HG03378 (cell line): ENCODE results near the gene SMC5.
"Not testable (repeated sequence)": the region's sequence is repeated elsewhere in the genome, so short reads cannot be mapped to it uniquely, and the experiment has no call there.

ENCODE experiments used
- ATAC-seq: cut with Tn5 transposase; IDR thresholded peaks from one replicate; pipeline ENCODE4 v1.9.1; 2021; ENCODE audit warnings: mild to moderate bottlenecking, moderate library complexity; ENCODE audit not compliant: unreplicated experiment

SMC5 gene

GRCh38 chr9:70262948-70263347, 4.2 kb downstream of the SMC5 start:
- no peak for ATAC-seq

DNA sequence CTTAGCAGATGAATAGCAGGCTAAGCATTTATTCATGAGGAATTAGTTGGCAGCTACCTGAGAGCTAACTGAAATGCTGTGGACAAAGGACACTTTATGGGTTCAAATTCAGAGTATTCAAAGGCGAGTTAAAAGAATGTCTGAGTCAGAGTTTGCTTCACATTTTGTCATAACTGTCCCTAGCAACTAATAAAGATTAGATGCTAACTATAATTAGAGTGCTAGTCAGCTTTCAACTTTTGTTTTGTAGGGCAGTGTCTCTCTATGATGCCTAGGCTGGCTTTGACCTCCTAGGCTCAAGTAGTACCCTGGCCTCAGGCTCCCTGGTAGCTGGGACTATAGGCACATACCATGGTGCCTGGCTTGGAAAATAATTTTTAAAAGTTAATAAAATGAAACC, 4.6 kb downstream of the SMC5 start:
- ATAC-seq: no peak

DNA sequence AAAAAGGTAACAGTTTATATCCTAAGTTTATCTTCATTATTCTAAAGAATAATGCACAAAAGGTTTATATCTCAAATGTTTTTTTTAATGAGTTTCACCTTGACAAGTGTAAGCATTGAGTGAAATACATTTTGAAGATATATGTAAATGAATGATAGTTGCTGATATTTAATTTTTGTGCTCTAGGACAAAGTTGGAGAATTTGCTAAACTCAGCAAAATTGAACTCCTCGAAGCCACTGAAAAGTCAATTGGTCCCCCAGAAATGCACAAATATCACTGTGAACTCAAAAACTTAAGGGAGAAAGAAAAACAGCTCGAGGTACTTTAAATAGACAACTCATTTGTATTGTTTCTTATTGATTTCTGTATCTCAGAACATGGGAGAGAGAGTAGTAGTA, 19.5 kb downstream of the SMC5 start:
- no peak for ATAC-seq

GRCh38 chr9:70283848-70284247, 25.1 kb downstream of the SMC5 start:
- ATAC-seq: no peak

DNA sequence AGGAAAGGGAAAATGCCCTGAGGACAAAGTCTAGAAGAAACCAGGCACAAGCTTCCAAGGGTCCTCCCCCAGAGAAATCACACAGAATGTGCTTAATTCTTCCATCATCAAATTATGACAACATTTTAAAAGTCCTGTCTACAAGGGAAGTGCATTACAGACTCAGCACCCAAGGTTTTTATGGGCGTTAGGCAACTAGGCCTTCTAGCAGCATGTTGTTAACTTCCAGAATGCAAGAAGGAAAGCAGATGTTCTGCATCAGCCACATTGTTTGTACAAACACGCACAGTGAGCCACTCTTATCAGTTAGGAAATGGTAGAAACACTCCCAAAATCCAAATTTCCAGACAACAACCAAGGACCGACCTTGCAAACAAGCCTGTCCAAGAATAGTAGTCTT, 26.5 kb downstream of the SMC5 start:
- ATAC-seq: no peak

DNA sequence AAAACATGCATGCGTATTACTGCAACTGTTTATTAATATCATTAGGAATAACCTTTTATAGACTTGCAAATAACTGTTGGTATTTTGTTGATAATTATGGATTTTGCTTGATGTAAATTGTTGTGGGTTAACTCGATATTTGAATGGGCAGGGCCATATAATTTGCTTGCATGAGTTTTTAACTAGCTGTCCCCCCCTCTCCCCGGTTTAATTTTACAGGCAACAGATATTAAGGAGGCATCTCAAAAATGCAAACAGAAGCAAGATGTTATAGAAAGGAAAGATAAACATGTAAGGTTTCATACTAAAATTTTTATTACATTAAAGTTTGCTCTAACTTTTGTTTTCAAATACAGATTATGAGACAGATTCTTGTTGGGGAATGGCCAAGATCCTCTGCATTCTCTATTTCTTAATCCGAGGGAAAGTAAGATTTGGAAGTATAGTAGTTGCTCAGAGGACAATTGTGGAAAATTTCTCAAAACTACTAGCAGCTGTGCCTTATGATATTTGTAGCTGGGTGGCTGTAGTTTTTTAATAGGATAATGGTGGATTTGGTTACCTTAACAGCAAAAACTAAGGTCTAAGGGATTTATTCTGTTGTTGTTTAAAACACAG, 27.3 kb downstream of the SMC5 start:
- ATAC-seq: no peak

GRCh38 chr9:70290626-70291025, 31.8 kb downstream of the SMC5 start:
- ATAC-seq: no peak

DNA sequence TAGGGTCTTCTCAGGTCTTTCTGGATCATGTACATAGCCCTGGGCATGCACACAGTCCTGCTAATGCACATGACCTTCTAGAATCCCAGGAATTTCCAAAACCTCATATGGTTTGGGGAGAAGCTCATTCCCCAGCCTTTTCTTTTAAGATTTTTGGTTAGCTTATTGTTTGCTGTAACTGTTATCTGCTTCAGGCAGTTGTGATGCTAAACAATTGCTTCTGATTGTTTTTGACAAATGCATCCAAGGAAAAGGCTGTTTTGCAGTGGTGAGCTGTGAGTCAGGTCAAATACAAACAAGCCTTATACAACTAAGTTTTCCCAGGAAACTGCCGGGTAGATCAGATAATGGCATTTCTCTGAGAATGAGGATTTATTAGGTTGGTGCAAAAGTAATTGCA, 32.7 kb downstream of the SMC5 start:
- no peak for ATAC-seq

DNA sequence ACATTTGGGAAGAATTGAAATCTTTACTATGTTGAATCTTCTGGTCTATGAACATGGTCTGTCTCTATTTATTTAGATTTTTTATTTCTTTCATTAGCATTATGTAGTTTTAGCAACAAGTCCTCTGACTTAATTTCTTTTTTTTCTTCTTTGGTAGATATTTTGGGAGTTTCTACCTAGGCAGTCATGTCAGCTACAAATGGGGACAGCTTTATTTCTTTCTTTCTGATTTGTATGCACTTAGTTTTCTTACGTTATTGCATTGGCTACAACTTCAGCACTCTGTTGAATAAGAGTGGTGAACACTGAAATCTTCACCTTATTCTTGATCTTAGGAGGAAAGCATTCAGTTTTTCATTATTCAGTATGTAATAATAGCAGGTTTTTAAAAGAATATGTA, 33.5 kb downstream of the SMC5 start:
- no peak for ATAC-seq

- ATAC-seq: no peak
Measured at GRCh38 chr9:70293214-70293613, 34.4 kb downstream of the SMC5 start.

DNA sequence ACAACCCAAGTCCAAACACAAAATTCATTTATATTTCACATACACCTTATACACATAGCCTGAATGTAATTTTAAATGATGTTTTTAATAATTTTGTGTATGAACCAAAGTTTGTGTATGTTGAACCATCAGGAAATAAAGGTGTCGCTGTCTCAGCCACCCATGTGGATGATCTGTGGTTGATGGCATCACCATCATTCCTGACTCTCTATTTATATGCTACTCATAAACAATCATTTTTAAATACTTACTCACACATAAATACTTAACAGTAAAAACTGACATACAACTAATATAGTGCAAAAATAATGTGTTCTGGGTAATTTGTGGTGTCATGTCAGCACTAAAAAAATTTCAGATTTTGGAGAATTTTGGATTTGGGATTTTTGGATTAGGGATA, 38.4 kb downstream of the SMC5 start:
- no peak for ATAC-seq

DNA sequence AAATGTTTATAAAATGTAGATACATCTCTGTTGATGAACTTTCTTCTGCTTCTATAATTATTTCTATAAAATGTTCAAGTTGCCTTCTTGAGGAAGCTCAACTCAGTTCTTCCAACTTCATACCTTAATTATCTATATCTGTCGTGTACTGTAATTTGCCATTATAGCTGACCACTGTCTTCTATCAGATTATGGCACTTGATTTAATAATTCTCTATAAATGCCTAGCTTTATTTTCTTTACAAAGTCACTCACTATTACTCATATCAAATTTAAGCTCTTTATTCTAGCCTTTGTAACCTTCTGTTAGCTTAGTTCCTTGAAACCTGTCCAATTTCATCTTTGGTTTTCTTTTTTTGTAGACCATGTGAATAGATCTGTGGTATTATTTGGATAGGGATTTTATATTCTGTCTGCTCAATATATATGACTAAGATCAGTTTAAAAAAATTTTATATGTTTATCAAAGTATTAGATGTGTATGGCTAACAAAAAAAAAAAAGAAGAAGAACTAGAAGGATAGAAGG, 39.5 kb downstream of the SMC5 start:
- ATAC-seq: no peak

- no peak for ATAC-seq
Measured at GRCh38 chr9:70303268-70303667, 44.5 kb downstream of the SMC5 start.

GRCh38 chr9:70304810-70305209, 46.0 kb downstream of the SMC5 start:
- ATAC-seq: no peak

DNA sequence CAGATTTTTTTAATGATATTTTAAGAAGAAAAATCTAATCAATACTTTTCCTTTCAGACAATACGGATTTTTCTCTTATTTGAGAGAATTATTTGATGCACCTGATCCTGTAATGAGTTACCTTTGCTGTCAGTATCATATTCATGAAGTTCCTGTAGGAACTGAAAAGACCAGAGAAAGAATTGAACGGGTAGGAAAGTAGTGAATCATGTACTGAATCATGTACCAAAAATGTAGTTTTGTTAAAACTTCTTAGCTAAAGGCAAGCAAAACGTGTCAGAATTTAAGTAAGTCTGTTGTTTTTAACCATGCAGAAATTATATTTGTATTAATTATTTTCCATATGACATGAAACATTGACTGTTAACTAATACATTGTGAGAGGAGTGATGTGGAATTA, 56.6 kb downstream of the SMC5 start:
- ATAC-seq: no peak

GRCh38 chr9:70318002-70318401, 59.2 kb downstream of the SMC5 start:
- no peak for ATAC-seq

DNA sequence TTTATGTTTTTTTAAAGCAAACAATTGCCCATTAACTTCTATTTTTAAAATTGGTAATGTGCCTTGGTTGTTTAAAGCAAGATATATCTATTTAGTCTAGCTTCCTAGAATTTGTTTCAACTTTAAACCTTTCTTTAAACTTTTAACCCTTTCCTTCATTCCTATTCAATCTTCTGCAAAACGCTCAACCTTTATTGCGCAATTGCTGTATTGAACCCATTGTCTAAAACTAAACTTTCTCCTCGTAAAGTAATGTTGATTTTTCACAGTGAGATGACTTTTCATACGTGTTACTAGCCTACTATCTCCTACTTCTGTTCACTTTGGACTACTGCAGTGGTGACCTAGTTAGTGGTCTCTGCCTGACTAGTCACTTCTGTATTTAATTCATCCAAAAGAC, 63.3 kb downstream of the SMC5 start:
- ATAC-seq: no peak

DNA sequence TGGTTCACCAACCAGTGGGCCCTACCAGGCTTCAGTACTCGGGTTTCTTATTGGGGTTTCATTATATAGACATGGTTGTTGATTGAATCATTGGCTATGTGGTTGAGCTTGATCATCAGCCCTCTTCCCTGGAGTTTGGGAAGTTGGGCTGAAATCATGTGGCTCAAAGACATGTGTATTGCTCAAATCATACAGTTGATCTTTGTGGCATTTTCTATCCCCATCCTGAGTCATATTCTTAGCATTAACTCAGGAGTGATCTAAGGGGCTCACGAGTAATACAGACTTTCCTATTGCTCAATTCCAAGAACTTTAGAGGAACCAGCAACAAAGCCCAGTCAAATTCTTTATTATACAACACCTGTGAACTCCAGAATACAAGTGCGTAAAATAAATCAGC, 66.2 kb downstream of the SMC5 start:
- ATAC-seq: no peak

DNA sequence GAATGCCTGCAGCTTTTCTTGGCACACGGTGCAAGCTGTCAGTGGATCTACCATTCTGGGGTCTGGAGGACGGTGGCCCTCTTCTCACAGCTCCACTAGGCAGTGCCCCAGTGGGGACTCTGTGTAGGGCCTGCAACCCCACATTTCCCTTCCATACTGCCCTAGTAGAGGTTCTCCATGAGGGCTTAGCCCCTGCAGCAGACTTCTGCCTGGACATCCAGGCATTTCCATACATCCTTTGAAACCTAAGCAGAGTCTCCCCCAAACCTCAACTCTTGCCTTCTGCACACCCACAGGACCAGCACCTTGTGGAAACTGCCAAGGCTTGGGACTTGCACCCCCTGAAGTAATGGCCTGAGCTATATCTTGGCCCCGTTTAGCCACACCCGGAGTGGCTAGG, 69.8 kb downstream of the SMC5 start:
- not testable (repeated sequence) for ATAC-seq

- ATAC-seq: no peak
Measured at GRCh38 chr9:70340572-70340971, 81.8 kb downstream of the SMC5 start.

DNA sequence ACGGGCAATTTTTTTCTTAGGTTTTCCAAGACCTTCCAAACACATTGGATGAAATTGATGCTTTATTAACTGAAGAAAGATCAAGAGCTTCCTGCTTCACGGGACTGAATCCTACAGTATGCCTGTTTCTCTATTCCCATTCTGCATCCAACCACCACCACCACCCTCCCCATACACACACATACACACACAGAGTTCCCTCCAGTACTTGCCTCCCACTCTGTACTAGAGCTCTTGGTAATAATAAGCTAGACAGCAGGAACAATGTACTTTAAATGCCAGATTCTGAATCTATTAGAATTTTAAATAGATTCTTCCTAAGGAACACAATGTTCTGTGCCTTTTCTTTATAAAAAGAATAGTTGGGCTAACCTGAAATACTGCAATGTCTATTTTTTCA, 88.3 kb downstream of the SMC5 start:
- no peak for ATAC-seq

DNA sequence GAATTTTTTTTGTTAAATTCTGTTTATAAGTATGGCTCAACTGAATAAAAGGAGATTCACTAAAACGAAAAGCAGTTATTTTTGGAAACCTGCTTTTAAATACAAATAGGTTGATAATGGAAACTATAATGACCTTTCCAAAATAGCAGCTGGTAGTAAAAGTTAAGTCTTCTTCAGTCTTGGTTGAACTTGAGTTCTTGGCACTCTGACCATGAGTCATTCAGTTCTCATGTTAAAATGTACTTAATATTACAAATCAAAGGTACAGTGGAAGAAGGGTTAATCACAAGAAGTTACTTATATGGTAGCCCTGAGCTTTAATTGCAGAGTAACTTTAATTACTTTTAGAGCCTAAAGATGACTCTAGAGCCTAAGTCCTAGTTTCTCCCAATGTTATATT, 93.6 kb downstream of the SMC5 start:
- ATAC-seq: no peak

GRCh38 chr9:70352802-70353201, 94.0 kb downstream of the SMC5 start:
- no peak for ATAC-seq
